Muscle layer of duodenum (tissue), 2 donors: ENCODE measurements around the gene ALOX5.
"Not testable (repeated sequence)": the region's sequence is repeated elsewhere in the genome, so short reads cannot be mapped to it uniquely, and the experiment has no call there.

Source experiments
- H3K27ac ChIP-seq: one replicate; pipeline ENCODE4 v1.7.0; 2013; ENCODE audit warnings: mild to moderate bottlenecking, low read length
- H3K27me3 ChIP-seq: one replicate; pipeline ENCODE4 v1.7.0; 2013; ENCODE audit warnings: low read depth, mild to moderate bottlenecking, control low read depth, low read length
- H3K36me3 ChIP-seq, 2 donors: one replicate each; pipeline ENCODE4 v1.7.0; 2013; ENCODE audit warnings: low read length in 2 of 2, control low read depth in 1 of 2, mild to moderate bottlenecking in 1 of 2; ENCODE audit not compliant: insufficient read depth in 2 of 2, control insufficient read depth in 1 of 2
- H3K4me1 ChIP-seq, 2 donors: one replicate each; pipeline ENCODE4 v1.7.0; 2013; ENCODE audit warnings: low read length in 2 of 2, mild to moderate bottlenecking in 2 of 2, control low read depth in 1 of 2, moderate library complexity in 1 of 2; ENCODE audit not compliant: insufficient read depth in 2 of 2, control insufficient read depth in 1 of 2
- H3K4me3 ChIP-seq, 2 donors: one replicate each; pipeline ENCODE4 v1.7.0; 2013; ENCODE audit warnings: low read length in 2 of 2, low read depth in 1 of 2, mild to moderate bottlenecking in 1 of 2
- H3K9me3 ChIP-seq, 2 donors: one replicate each; pipeline ENCODE4 v1.7.0; 2013; ENCODE audit warnings: low read length in 2 of 2, control low read depth in 1 of 2, mild to moderate bottlenecking in 1 of 2; ENCODE audit not compliant: control insufficient read depth in 1 of 2
- donor health status: healthy.

Gene ALOX5

GRCh38 chr10:45373576-45374349 lies at the start of gene ALOX5:
TSS of gene ALOX5 (plus strand) at chr10:45374216. CDS start at chr10:45374280, 64 bp downstream.
- no peak within 1 kb of the TSS for H3K27ac ChIP-seq
- H3K9me3 ChIP-seq: no peaks in the 10 kb centered on the region
- peak within 1 kb of the TSS; percentile 52 to 71 for H3K4me3 ChIP-seq

DNA sequence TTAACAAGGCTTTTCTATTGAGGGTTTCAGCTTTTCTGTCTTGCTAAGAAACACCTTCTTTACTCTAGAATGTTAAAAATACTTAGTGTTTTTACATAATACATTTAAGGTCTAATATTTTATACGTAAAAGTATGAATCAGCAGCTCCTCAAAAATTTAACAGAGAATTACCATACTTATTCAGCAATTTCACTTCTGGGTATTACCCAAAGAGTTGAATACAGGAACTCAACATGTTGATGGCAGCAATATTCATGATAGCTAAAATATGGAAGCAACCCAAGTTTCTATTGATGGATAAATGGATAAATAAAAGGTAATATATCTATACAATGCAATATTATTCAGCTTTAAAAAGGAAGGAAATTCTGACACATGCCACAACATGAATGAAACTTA lies 48.9 kb upstream of the ALOX5 start:
- Histone ChIP-seq H3K4me3 (no peak overlapping the region), H3K9me3 (peaks cover 0 to 7% of the 10 kb centered on the region in 2 donors), H3K27me3 (no peaks in the 10 kb centered on the region), H3K36me3 (no peaks in the 10 kb centered on the region), H3K4me1 (no peaks in the 10 kb centered on the region), H3K27ac (no peak overlapping the region)

More at GRCh38 chr10:45373576-45374349, at the start of gene ALOX5:
- Histone ChIP-seq H3K27me3 (no peaks in the 10 kb centered on the region), H3K4me1 (peaks cover 0 to 15% of the 10 kb centered on the region in 2 donors), H3K36me3 (no peaks in the 10 kb centered on the region)

DNA sequence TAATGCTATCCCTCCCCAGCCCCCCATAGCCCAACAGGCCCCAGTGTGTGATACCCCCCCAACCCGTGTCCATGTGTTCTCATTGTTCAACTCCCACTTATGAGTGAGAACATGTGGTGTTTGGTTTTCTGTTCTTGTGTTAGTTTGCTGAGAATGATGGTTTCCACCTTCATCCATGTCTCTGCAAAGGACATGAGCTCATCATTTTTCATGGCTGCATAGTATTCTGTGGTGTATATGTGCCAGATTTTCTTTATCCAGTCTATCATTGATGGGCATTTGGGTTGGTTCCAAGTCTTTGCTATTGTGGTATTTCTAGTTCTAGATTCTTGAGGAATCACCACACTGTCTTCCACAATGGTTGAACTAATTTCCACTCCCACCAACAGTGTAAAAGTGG lies 47.2 kb upstream of the ALOX5 start:
- H3K9me3 ChIP-seq, H3K4me3 ChIP-seq, H3K4me1 ChIP-seq, H3K27ac ChIP-seq, H3K36me3 ChIP-seq, H3K27me3 ChIP-seq: not testable (repeated sequence)

- H3K9me3 ChIP-seq, H3K4me1 ChIP-seq, H3K27me3 ChIP-seq, H3K36me3 ChIP-seq, H3K27ac ChIP-seq, H3K4me3 ChIP-seq: not testable (repeated sequence)
Measured at GRCh38 chr10:45331824-45332223, 42.2 kb upstream of the ALOX5 start.

DNA sequence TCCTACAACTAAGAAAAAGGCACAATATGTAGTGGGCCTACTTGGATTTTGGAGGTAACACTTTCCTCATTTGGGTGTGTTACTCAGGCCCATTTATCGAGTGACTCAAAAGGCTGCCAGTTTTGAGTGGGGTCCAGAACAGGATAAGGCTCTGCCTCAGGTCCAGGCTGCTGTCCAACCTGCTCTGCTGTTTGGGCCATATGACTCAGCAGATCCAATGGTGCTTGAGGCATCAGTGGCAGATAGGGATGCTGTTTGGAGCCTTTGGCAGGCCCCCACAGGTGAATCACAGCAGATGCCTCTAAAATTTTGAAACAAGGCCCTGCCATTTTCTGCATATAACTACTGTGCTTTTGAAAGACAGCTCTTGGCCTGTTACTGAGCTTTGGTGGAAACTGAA lies 34.1 kb upstream of the ALOX5 start:
- Histone ChIP-seq H3K27ac (no peak overlapping the region), H3K4me1 (no peaks in the 10 kb centered on the region), H3K27me3 (no peaks in the 10 kb centered on the region), H3K36me3 (no peaks in the 10 kb centered on the region), H3K4me3 (no peak overlapping the region), H3K9me3 (peaks cover 0 to 11% of the 10 kb centered on the region in 2 donors)

GRCh38 chr10:45340420-45340819 lies 33.6 kb upstream of the ALOX5 start:
- not testable (repeated sequence) for H3K4me3 ChIP-seq, H3K36me3 ChIP-seq, H3K27me3 ChIP-seq, H3K27ac ChIP-seq, H3K4me1 ChIP-seq
- peaks cover 0 to 11% of the 10 kb centered on the region in 2 donors for H3K9me3 ChIP-seq

GRCh38 chr10:45346652-45347335 lies 27.2 kb upstream of the ALOX5 start:
- H3K4me1 ChIP-seq, H3K27ac ChIP-seq, H3K4me3 ChIP-seq, H3K9me3 ChIP-seq, H3K36me3 ChIP-seq, H3K27me3 ChIP-seq: not testable (repeated sequence)

- not testable (repeated sequence) for H3K27me3 ChIP-seq, H3K4me1 ChIP-seq, H3K27ac ChIP-seq, H3K36me3 ChIP-seq, H3K4me3 ChIP-seq, H3K9me3 ChIP-seq
Measured at GRCh38 chr10:45347464-45347863, 26.6 kb upstream of the ALOX5 start.

- H3K4me3 ChIP-seq, H3K4me1 ChIP-seq, H3K9me3 ChIP-seq, H3K27ac ChIP-seq, H3K36me3 ChIP-seq, H3K27me3 ChIP-seq: not testable (repeated sequence)
Measured at GRCh38 chr10:45348196-45348765, 25.7 kb upstream of the ALOX5 start.

DNA sequence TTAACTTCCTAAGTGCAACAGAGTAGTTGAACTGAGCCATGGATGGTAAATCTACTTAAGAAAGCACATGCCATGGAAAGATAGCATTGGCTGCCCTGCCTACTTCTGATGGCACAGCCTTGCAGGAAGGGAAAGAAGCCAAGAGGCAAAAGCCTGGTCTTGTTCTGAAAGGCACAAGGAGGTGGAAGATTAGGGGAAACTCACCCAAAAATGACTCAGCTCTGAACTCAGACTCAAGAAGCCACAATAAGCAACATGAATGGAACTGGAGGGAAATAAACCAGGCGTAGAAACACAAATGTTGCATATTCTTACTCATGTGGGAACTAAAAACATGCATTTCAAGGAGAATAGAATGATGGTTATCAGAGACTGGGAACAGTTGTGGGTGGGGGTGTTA lies 20.8 kb upstream of the ALOX5 start:
- H3K36me3 ChIP-seq: no peaks in the 10 kb centered on the region
- no peak overlapping the region for H3K27ac ChIP-seq
- H3K4me1 ChIP-seq: no peaks in the 10 kb centered on the region
- no peak overlapping the region for H3K4me3 ChIP-seq
- H3K27me3 ChIP-seq: no peaks in the 10 kb centered on the region
- H3K9me3 ChIP-seq: no peaks in the 10 kb centered on the region

- H3K9me3 ChIP-seq: no peaks in the 10 kb centered on the region
- H3K27ac ChIP-seq: no peak overlapping the region
- H3K4me3 ChIP-seq: no peak overlapping the region
- H3K27me3 ChIP-seq: no peaks in the 10 kb centered on the region
- no peaks in the 10 kb centered on the region for H3K36me3 ChIP-seq
- H3K4me1 ChIP-seq: no peaks in the 10 kb centered on the region
Measured at GRCh38 chr10:45354261-45354660, 19.8 kb upstream of the ALOX5 start.
